Measurements from ENCODE around the gene TBC1D13.
"Not testable (repeated sequence)": the region's sequence is repeated elsewhere in the genome, so short reads cannot be mapped to it uniquely, and the experiment has no call there.

Gene TBC1D13

DNA sequence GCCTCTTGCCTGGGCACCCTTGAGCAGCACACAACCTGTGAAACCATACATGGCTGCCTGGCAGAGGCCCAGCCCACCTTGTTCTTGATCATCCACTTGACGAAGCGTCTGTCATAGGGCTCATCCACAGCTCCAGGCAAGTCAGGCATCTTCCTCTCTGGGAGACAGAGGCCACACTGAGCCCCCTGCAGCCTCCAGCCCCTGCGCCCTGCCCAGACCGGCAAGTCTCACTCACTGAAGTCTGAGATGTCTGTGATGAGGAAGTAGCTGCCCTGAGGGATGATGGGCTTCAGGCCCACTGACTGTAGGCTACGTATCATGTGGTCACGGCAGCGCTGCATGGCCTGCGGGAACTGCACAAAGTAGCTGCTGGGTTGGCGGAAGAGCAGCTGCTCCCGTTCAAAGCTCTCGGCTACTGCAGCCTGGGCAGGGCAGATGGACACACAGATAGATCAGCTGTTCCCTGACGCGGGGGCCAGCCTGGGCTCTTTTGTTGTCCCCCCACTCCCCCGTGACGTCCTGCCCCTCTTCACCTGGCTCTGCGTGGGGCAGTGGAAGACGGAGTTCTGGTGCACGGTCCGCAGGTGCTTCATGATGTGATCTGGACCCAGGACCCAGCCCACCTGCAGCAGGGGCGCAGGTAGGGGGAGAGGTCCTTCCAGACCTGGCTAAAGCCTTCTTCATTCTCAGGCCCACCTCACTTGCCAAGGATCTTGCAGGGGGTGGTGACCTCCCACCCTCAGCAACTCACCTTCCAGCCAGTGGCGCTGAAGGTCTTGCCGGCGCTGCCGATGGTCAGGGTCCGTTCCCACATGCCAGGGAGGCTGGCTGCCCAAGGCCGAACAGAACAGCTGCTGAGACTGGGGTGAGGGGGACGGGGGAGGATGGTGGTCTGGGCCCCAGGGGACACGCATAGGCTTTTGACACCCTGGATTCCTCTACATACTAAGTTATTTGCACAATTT lies 48.5 kb downstream of the TBC1D13 start:
- H3K4me3 ChIP-seq (replicated peaks in 1 of 2; ENCODE audit: low read depth in 2 of 2, low read length in 2 of 2): no peak overlapping the region
- TF ChIP-seq, protein P1, sequence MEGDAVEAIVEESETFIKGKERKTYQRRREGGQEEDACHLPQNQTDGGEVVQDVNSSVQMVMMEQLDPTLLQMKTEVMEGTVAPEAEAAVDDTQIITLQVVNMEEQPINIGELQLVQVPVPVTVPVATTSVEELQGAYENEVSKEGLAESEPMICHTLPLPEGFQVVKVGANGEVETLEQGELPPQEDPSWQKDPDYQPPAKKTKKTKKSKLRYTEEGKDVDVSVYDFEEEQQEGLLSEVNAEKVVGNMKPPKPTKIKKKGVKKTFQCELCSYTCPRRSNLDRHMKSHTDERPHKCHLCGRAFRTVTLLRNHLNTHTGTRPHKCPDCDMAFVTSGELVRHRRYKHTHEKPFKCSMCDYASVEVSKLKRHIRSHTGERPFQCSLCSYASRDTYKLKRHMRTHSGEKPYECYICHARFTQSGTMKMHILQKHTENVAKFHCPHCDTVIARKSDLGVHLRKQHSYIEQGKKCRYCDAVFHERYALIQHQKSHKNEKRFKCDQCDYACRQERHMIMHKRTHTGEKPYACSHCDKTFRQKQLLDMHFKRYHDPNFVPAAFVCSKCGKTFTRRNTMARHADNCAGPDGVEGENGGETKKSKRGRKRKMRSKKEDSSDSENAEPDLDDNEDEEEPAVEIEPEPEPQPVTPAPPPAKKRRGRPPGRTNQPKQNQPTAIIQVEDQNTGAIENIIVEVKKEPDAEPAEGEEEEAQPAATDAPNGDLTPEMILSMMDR (IDR thresholded peaks at IDR 0.05; ENCODE audit: low read depth, low read length): no peak
- DNase-seq (ENCODE audit: low read depth in 2 of 2): no peak

DNA sequence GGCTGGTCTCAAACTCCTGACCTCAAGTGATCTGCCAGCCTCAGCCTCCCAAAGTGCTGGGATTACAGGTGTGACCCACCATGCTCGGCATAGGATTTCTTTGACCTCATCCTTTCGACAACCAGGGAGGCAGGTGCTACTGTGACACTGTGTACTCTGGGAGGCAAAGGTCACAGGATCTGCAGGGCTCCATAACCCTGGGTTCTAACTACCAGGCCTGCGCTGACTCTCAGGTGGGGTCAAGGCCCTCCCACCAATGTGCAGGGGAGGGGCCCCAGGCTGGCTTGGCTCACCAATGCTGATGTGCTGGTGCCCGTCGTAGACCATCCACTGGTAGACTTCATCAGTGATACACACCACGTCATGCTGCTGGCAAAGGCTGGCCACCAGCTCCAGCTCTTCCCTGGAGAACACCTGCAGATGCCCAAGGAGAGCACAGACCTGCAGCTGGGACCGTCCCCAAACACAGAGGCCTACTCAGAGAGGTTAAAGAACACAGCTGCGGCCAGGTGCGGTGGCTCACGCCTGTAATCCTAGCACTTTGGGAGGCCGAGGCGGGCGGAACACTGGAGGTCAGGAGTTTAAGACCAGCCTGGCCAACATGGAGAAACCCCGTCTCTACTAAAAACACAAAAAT lies 49.6 kb downstream of the TBC1D13 start:
- TF ChIP-seq, protein P1 (IDR thresholded peaks at IDR 0.05; ENCODE audit: low read depth, low read length): no peak
- DNase-seq (ENCODE audit: low read depth in 2 of 2): no peak
- H3K4me3 ChIP-seq (replicated peaks in 1 of 2; ENCODE audit: low read depth in 2 of 2, low read length in 2 of 2): no peak overlapping the region

DNA sequence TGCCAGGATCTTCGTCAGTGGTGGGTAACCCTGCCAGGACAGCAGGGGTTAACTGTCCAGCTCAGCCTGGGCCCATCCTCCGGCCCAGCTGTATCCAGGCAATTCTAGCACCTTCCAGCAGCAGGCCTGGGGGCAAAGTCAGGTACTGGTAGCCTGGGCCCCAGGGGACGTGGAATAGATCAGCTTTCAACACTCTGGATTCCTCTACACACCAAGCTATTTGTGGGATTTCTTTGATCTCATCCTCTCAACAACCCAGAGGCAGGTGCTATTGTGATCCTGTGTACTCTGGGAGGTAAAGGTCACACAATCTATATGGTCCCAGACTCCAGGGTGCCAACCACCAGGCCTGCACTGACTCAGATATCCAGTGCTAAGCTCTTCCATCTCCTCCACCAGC lies 51.3 kb downstream of the TBC1D13 start:
- H3K4me3 ChIP-seq (replicated peaks in 1 of 2; ENCODE audit: low read depth in 2 of 2, low read length in 2 of 2): no peak overlapping the region
- TF ChIP-seq, protein P1 (IDR thresholded peaks at IDR 0.05; ENCODE audit: low read depth, low read length): no peak
- no peak for DNase-seq (ENCODE audit: low read depth in 2 of 2)

DNA sequence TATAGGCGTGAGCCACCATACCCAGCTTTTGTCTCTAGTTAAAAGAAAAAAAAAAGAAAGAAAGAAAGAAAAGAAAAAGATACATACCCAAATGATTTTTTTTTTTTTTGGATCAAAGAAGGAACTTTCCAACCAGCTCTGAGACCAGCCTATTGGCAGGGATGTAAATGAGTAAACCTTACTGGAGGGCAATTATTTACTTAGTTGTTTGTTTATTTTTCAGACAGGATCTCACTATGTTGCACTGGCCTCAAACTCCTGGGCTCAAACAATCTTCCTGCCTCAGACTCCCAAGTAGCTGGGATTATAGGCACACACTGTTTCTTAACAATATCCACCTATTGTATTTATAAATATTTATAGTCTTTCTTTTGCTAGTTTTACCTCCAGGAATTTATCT lies 53.5 kb downstream of the TBC1D13 start:
- TF ChIP-seq, protein P1 (IDR thresholded peaks at IDR 0.05; ENCODE audit: low read depth, low read length): no peak
- no peak for DNase-seq (ENCODE audit: low read depth in 2 of 2)
- no peak overlapping the region for H3K4me3 ChIP-seq (replicated peaks in 1 of 2; ENCODE audit: low read depth in 2 of 2, low read length in 2 of 2)

DNA sequence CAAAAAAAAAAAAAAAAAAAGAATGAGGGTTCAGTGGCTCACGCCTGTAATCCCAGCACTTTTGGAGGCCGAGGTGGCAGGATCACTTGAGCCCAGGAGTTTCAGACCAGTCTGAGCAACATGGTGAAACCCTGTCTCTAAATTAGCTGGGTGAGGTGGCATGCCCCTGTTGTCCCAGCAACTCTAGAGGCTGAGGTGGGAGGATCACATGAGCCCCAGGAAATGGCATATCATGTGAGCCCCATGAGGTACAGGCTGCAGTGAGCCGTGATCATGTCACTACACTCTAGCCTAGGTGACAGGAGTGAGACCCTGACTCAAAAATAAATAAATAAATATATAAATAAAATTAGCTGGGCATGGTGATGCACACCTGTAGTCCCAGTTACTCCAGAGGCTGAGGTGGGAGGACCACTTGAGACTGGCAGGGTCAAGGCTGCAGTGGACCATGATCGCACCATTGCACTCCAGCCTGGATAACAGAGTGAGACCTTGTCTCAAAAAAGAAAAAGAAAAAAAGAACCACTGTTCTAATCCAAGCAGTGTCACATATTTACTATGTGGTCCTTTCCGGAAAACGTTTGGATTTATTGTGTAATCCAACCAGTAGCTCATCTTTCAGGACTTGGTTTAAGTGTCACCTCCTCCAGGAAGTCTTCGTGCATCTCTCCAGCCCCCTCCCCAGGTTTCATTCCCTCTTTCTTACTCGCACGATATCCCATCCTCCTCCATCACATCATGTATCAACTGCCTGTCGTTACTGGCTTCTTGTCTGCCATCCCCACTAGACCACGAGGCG lies 54.8 kb downstream of the TBC1D13 start:
- DNase-seq (ENCODE audit: low read depth in 2 of 2): no peak
- TF ChIP-seq, protein P1 (IDR thresholded peaks at IDR 0.05; ENCODE audit: low read depth, low read length): no peak

DNA sequence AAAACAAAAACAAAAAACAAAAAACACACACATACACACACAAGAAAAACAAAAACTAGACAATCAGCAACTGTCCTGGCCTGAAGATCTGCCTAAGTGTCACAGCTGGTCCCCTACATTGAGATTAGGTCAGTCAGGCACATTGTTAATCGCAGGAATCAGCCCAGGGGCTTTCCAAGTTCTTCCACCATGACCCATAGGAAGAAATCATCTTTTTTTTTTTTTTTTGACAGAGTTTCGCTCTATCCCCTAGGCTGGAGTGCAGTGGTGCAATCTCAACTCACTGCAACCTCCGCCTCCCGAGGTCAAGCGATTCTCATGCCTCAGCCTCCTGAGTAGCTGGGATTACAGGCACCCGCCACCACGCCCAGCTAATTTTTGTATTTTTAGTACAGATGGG lies 56.1 kb downstream of the TBC1D13 start:
- not testable (repeated sequence) for H3K4me3 ChIP-seq (replicated peaks in 1 of 2; ENCODE audit: low read depth in 2 of 2, low read length in 2 of 2); DNase-seq (ENCODE audit: low read depth in 2 of 2)

More for the DNA sequence above, 54.8 kb downstream of the TBC1D13 start:
- H3K4me3 ChIP-seq (replicated peaks in 1 of 2; ENCODE audit: low read depth in 2 of 2, low read length in 2 of 2): no peak overlapping the region
